ENCODE results near the gene ARL5B.
"Not testable (repeated sequence)": the region's sequence is repeated elsewhere in the genome, so short reads cannot be mapped to it uniquely, and the experiment has no call there.

ARL5B gene, protein sequence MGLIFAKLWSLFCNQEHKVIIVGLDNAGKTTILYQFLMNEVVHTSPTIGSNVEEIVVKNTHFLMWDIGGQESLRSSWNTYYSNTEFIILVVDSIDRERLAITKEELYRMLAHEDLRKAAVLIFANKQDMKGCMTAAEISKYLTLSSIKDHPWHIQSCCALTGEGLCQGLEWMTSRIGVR

DNA sequence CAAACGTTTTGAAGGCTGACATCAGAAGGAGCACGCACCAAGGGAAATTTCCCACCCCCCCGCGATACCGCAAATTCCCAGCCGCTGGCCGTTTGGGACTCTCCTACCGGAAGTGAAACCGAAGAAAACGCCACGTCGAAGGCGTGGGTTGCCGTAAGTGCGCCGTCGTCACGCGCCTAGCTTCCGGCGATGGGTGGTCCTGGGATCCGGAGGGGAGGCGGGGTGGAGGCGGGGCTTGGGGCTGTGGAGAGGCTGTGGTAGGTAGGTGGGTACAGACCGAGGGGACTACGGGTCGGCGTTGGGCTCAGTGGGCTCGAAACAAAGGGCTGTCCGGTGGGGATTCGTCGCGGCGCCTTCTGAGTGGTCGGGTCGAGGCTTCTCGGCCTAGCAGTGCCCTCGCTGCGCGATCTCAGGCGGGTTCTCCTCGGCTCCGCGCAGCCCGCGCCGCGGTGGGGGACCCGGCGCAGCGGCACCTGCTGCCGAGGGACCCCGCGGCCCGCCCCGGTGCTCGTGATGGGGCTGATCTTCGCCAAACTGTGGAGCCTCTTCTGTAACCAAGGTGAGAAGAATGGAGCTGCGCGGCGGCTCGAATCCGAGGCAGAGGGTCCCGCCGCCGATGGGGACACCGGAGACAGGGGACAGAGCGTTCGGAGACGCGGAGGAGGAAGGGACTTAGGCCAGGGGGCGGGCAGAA, at the start of gene ARL5B:
ARL5B (plus strand) TSS at position 307 of the 694 bp plus-strand sequence; CDS start at position 514, 207 bp downstream.
- DNase-seq: peak; percentile 96 to 97

DNA sequence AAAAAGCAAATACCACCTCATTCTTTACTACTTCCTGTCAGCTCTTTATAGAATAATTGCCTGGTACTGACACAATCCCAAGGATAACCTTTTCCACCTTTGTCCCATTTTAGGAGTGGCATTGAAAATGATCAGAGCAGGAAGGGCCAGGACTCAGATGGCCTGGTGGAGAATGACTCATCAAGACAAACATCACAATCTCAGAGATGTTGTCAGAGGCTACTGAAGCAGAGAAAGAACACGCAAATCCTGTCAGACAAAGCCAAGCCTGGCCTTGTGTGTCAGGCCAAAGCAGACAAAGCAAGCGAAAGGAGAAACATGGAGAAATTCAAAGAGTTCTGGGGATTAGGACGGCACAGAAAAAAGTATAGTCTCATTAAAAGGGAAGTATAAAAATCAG, 48.7 kb upstream of the ARL5B start:
- DNase-seq: no peak

DNA sequence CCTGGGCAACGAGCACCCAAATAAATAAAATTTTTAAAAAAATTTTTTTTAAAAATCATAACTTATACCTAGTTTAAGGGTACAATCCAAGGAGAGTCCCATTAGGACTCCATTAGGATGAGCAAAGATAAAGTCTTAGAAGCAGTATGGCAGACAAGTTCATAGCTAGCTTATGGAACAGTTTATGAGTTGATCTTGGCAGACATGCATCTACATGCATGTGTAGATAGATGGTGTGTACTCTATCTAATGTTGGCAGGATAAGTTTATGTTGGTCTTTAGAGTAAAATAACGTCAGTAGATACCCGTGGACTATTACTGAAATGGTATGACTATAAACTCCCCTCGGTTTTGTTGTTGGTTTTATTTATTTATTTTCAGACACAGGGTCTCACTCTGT, 48.1 kb upstream of the ARL5B start:
- DNase-seq: no peak

DNA sequence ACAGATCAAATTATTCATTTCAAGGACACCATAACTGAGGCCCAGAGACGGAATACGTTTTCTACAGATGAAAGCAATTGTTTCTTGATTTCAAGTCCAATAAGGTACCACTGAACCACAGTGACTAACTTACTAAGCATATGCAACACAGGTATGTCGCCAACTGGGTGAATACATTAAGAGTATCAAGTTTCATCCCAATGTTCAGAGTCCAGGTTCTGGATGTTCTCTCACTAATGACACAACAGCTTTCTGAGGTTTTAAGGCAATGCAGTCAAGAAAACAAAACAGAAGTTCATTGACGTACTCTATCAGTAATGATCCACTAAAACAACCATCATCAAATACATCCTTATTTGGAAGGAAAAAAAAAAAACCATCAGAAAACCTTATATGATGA, 43.6 kb upstream of the ARL5B start:
- no peak for DNase-seq

DNA sequence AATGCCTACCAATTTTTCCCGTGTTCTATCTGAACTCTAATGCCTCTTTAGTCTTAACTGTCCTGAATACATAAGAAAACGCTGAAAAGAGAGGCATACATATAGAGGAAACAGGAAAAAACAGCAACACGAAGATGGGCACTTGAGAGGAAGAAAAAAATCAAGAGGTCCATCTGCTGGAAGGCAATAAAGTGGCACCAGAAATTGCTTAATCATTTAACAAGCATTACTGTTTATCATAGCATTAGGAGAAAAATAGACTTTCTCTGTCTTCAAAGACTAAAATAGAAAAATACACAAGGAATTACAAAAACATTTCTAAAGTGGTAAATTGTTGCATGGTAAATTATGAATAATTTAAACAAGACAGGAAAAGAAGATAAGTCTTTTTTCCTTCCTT, 42.9 kb upstream of the ARL5B start:
- DNase-seq: no peak

DNA sequence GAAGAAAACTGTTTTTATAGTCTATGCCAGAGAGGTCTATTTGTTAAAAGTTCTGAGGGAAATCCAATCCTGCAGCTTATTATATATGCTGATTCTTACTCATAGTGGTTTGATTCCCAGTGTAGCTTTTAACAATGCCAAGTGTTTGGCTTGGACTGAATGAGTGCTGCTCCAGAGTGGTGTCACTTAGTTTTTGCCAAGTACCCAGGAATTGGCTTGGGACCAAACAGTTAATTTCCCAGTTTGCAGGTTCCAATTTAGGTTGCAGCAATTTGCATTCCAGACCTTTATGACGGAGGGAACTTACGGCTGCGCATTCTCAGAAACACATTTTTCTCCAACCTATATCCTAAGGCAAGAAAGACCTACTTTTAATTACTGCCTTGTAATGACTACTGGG, 40.2 kb upstream of the ARL5B start:
- DNase-seq: no peak

DNA sequence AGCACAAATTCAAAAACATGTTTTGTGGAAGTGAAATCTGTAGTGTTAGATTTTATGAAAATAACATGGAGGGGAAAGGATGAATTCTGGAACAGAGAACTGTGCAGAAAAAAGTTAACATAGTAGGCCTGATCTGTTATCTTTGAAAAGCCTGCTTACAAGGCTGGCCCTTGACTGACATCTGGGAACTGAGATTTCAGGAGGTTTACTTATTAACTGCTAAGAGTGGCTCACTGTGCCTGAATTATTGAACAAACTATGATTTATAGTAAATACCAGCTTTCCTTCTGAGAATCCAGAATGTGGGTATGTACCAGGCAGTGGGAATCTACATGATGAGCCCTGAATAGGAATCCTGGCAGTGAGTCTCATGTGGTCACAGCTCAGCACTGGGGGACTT, 38.4 kb upstream of the ARL5B start:
- no peak for DNase-seq

DNA sequence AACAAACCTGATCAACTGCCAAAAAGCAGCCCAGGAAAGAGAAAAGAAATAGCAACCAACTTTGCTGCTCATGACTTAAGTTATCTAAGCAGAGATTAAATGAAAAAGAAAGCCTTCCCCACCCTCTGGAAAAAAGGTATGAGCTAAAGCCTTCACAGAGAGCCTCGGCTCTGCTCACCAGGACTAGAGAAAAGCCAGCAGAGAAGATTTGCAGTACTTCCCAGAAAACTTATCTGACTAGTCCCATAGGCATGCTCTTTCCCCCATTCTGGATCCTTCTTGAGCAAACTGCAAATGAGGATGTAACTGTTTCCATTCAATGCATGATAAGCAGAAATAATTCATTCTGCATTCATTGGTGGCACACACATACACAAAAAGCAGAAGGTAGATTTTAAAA, 35.6 kb upstream of the ARL5B start:
- not testable (repeated sequence) for DNase-seq

DNA sequence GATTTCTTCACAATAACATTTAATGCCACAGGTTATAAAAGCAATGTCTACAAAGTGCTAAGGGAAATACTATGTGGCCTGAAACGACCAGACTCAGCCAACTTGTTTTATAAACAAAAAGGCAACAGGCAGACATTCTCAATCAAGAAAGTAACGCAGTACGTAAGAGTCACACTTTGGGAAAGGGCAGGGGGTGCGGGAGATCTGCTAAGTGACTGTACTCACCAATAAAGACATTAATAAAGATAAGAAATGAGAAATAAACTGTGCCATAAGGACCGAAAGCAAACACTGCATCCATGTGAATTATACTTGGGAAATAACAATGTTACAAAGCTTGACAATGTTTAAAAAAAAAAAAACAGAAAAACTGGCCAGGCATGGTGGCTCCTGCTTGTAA, 33.3 kb upstream of the ARL5B start:
- DNase-seq: no peak

DNA sequence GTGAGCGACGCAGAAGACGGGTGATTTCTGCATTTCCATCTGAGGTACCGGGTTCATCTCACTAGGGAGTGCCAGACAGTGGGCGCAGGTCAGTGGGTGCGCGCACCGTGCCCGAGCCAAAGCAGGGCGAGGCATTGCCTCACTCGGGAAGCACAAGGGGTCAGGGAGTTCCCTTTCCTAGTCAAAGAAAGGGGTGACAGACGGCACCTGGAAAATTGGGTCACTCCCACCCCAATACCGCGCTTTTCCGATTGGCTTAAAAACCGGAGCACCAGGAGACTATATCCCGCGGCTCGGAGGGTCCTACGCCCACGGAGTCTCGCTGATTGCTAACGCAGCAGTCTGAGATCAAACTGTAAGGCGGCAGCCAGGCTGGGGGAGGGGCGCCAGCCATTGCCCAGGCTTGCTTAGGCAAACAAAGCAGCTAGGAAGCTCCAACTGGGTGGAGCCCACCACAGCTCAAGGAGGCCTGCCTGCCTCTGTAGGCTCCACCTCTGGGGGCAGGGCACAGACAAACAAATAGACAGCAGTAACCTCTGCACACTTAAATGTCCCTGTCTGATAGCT, 31.7 kb upstream of the ARL5B start:
- peak; percentile 67 to 68 for DNase-seq

DNA sequence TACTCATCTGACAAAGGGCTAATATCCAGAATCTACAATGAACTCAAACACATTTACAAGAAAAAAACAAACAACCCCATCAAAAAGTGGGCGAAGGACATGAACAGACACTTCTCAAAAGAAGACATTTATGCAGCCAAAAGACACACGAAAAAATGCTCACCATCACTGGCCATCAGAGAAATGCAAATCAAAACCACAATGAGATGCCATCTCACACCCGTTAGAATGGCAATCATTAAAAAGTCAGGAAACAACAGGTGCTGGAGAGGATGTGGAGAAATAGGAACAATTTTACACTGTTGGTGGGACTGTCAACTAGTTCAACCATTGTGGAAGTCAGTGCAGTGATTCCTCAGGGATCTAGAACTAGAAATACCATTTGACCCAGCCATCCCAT, 26.7 kb upstream of the ARL5B start:
- DNase-seq: not testable (repeated sequence)

DNA sequence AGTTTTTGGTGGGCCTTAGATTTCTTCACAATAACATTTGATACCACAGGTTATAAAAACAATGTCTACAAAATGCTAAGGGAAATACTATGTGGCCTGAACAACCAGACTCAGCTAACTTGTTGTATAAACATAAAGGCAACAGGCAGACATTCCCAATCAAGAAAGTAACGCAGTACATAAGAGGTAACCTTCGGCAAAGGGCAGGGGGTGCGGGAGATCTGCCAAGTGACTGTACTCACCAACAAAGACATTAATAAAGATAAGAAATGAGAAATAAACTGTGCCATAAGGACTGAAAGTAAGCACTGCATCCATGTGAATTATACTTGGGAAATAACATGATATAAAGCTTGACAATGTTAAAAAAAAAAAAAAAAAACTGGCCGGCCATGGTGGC, 23.2 kb upstream of the ARL5B start:
- no peak for DNase-seq

DNA sequence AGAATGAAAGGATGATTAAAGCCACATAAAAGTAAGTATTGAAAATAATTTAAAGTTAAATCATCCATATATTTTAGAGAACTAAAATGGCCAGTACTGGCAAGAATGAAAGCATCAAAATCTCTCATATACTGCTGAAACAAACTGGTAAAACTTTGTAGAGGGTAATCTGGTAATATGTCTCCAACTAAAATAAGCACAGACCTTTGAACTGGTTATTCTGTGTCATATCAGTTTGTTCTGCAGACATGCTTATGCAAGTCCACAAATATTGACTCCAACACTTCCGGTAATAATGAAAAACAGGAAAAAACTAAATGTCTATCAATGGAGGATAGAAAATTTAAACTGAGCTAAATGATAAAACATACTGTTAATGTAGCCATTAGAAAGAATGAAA, 21.8 kb upstream of the ARL5B start:
- not testable (repeated sequence) for DNase-seq

DNA sequence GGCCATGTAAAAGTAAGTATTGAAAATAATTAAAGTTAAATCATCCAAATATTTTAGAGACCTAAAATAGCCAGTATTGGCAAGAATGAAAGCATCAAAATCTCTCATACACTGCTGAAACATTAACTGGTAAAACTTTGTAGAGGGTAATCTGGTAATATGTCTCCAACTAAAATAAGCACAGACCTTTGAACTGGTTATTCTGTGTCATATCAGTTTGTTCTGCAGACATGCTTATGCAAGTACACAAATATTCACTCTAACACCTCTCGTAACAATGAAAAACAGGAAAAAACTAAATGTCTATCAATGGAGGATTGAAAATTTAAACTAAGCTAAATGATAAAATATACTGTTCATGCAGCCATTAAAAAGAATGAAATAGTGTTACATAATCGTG, 19.5 kb upstream of the ARL5B start:
- DNase-seq: not testable (repeated sequence)

DNA sequence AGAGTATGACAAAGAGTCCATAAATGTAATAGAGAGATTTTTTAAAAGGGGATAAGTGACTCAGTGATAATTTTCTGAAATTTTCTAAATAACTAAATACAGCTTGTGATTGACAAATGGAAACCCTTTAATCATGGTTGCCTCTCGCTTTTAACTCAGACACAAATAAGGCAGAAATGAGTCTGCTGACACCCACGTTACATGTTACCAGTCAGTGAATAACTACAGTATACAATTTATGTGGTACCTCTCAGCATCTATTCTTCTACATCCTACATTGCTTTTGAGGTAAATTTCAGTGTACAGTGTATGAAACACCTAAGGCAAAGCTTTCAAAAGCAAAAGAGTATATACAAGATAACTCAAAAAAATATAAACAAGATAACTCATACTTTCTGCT, 12.1 kb upstream of the ARL5B start:
- DNase-seq: no peak

DNA sequence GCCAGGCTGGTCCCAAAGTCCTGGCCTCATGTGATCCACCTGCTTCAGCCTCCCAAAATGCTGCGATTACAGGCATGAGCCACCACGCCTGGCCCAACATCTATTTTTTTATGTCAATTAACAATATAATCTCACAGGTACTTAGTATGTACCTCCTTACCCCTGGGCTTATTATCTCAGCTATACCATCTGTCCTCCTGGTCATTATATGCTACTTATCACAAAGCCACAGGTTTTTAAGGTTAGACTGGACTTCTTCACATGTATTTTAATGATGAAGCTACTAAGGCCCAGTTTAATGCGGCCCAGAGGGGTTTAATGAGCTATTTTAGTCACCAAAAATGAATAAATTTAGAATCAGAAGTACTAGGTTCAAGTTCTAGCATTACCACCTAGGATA, 11.3 kb upstream of the ARL5B start:
- DNase-seq: no peak

DNA sequence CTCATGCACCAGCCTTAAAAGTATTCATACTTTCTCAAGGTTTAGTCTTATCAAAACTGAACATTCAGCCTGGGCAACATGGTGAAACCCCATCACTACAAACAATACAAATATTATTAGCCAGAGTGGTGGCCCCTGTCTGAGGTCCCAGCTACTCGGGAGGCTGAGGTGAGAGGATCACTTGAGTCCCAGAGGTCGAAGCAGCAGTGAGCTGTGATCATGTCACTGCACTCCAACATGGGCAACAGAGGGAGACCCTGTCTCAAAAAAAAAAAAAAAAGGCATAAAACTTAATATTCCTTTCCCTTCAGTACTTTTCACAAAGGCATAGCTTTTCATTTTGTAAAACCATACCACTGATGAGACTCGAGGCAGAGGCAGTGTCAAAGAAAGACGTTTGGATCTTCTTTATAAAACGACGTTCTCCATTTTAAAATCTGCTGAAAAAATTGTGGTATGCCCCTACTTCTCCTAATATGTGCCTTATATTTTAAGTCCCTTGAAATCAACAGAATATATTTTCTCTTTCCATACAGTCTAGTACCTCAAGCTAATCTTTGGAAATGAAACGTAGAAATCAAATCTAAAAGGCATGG, 9.8 kb upstream of the ARL5B start:
- DNase-seq: no peak

DNA sequence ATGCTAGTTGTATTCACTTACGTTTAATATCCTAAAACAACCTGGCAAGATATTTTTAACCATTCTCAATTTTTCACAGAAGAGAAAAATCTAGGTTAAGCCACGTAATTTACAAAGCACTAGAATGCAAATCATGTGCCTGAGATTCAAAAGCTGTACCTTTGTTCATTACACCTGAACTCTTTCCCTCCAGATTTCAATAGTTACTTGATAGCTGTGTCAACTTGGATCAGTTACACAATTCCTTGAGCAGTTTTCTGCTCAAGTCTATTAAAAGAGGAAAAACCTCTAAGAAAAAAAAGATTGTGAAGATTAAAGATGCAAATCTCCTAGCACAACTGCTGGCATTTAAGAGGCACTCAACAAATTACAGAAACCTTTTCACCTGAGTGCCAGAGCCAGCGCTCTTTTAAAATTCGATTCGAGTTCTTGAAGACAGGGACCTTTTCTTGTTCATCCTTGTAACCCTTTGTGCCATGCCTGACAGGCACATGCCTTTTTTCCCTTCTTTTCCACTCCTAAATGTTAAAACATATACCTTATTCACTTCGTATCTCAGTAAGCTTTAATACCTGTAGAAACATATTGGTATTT, 8.7 kb upstream of the ARL5B start:
- DNase-seq: no peak

DNA sequence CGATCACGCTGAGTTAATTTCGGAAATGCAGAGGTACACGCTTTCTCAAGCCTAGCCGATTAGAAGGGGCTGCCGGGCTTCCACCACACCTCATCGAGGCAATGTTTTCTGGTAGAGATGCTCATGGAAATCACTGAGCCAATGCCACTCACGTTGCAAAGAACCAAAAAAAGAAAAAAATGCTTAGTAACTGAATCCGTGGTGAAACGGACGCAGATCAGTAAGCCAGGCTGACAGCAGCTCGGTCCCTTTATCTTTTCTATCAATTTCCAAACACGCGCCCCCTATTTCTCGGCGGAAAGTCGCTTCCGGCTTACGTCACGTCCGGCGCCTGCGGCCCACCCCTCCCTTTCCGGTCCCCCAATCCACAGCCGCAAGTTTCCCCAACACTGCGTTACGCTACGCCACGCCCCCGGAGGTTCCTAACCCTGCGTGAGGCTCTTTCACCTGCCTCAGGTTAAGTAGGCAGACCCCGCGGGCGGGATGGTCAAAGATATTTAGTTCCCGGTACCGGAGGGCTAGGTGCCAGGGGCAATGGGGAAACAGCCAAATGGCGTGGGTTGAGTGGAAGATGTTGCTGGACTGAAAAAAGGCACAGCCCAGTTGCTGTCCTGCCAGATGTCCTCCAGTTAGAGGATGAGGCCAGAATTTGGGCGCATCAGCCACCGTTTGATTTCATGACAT, 7.8 kb upstream of the ARL5B start, which contains the start of gene NSUN6:
NSUN6 (minus strand) TSS at position 264 of the 684 bp plus-strand sequence. CDS start 384 bp downstream, outside the sequence.
- DNase-seq: peak; percentile 93

DNA sequence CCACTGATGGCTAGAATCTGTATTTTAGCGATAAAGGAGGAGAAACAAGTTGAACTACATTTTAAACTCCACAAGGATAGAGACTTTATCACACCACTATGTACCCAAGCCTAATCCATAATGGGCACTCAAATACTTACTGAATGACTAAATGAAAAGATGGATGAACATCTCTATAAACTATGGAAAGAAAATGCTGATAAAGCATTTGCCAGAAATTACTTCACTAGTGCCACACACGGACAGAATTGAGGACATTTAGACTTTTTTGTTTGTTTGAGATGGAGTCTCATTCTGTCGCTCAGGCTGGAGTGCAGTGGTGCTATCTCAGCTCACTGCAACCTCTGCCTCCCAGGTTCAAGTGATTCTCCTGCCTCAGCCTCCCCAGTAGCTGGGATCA, 6.1 kb upstream of the ARL5B start:
- no peak for DNase-seq

DNA sequence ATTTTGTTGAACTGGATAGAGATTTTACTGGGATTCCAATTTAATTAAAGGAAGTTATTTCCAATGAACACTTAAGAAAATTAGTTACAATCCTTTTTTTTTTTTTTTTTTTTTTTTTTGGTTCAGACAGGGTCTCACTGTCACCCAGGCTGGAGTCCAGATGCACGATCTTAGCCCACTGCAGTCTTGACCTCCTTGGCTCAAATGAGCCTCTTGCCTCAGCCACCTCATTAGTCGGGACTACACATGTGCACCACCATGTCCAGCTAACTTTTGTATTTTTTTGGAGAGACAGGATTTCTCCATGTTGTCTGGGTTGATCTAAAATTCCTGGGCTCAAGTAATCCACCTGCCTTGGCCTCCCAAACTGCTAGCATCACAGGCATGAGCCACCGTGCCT, 2.5 kb upstream of the ARL5B start:
- DNase-seq: no peak

DNA sequence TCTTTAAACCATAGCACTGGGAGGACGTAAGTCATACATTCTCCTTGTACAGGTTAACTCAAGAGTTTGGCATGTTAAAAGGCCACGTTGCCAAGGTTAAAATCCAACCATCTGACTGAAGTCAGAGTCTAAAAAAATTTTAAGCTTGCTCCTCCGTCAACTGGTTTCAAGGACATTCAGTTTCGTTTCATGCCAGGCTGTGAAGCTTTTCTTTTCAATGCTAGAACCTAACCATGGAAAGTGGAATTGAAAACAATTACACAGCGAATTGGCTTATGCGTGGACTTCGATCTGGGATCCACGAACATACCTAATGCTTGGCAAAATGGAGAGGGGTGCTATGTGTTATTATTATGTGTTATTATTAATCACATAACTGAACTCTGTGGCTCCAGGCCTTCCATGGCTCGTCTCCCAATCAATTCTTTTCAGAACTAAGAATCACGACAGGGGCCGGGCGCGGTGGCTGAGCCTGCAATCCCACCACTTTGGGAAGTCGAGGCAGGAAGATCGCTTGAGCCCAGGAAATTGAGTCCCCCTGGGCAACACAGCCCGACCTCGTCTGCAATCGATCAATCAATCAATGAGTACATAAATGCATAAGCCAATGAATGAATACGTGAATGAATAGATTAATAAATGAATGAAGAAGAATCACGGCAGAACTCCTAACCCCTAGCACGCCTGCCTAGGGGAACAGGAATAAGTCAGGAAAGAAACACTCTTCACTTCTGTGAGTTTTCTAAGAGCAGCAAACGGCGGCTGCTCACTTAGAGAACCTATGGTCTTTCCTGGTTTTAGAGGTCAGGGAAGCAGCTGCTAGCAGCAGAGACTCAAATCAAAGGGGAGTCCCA, 733 bp upstream of the ARL5B start:
- DNase-seq: no peak
